Measurements from ENCODE around the gene SPRR2D. TPM values are rescaled to one million over a fixed set of nuclear protein-coding genes. Genes with fewer than 3 reads are reported as not detected.

The SPRR2D gene
- total and polyA plus RNA-seq, 2 of the 4 experiments (the other 2 are of a cell fraction), result not detected

DNA sequence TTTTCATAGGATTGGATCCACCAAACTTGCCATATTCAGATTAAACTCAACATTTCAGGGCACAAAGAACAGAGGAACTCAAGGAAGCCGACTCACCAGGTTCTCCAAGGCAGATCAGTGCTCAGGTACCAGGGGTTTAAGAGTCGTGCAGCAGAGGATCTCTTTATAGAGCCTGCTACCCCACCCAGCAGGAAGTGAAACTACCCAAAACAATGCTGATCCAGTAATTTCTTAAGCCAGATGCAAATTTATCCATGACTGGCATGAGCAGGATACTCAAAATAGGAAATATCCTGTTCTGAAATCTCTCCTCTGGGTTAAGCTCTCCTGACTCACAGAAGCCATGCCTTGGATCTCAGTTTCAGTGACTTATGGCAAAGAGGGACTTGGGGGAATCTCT is 16.5 kb upstream of the SPRR2D start, which contains the start of gene SPRR2A:
SPRR2A (minus strand) TSS at position 138 of the 400 bp plus-strand sequence. CDS start 777 bp downstream, outside the sequence.
- no peaks in the 10 kb centered on the region for H3K36me3 ChIP-seq (ENCODE audit: control insufficient read depth, insufficient read depth, low read length)
- H3K4me2 ChIP-seq (ENCODE audit: low read depth, low read length), result no peak within 1 kb of the TSS
- no peak within 1 kb of the TSS for H4K8ac ChIP-seq (ENCODE audit: low read depth in 2 of 2, low read length in 2 of 2)
- ChIA-PET CTCF (no interaction called here), POLR2A (ENCODE audit: unreplicated experiment) (no interaction called here)
- H3K27ac ChIP-seq (ENCODE audit: insufficient read depth, low read length), result no peak within 1 kb of the TSS
- no peak within 1 kb of the TSS for H2BK20ac ChIP-seq (ENCODE audit: low read depth, low read length)
- no peak for ATAC-seq (ENCODE audit: low read depth)
- no peak for DNase-seq
- H3K79me1 ChIP-seq (ENCODE audit: low read depth in 1 of 2, low read length in 2 of 2), result no peaks in the 10 kb centered on the region
- H3K14ac ChIP-seq (replicated peaks; ENCODE audit: low read depth, low read length), result no peak within 1 kb of the TSS
- no peak within 1 kb of the TSS for H3K4ac ChIP-seq (ENCODE audit: low read depth, low read length)
- no peak within 1 kb of the TSS for H3K4me3 ChIP-seq (ENCODE audit: insufficient read depth, low read depth, low read length)
- in situ Hi-C loops (cut with MboI; ENCODE audit: low sequenced_read_pairs) (no loop called here), dilution Hi-C loops (cut with HindIII; ENCODE audit: low sequenced_read_pairs, unreplicated experiment) (no loop called here), intact Hi-C loops (cut with micrococcal nuclease) (no loop called here)
- H3K23ac ChIP-seq (ENCODE audit: low read depth, low read length), result no peak within 1 kb of the TSS
- no peak within 1 kb of the TSS for H2AFZ ChIP-seq (replicated peaks; ENCODE audit: low read length, poor library complexity)
- no peaks in the 10 kb centered on the region for H4K20me1 ChIP-seq (ENCODE audit: insufficient read depth, low read length)
- TF ChIP-seq NFE2L2 (IDR thresholded peaks at IDR 0.05; ENCODE audit: low read depth, low read length) (no peak), MXI1 (IDR thresholded peaks at IDR 0.05; ENCODE audit: borderline replicate concordance, low read depth, low read length) (no peak), BHLHE40 (IDR thresholded peaks at IDR 0.05; ENCODE audit: low read depth, low read length) (no peak), FOS (IDR thresholded peaks at IDR 0.05; ENCODE audit: low read depth, low read length) (no peak), POLR2A (IDR thresholded peaks at IDR 0.05; ENCODE audit: low read depth, low read length) (no peak), RAD21 (IDR thresholded peaks at IDR 0.05; ENCODE audit: low read length) (no peak), SMC3 (IDR thresholded peaks at IDR 0.05; ENCODE audit: low read depth, low read length) (no peak), MAZ (IDR thresholded peaks at IDR 0.05; ENCODE audit: borderline replicate concordance, low read depth, low read length) (no peak), RCOR1 (IDR thresholded peaks at IDR 0.05; ENCODE audit: insufficient replicate concordance, low read length) (no peak), RFX5 (IDR thresholded peaks at IDR 0.05; ENCODE audit: low read depth, low read length) (no peak)
- TF ChIP-seq, protein P1, sequence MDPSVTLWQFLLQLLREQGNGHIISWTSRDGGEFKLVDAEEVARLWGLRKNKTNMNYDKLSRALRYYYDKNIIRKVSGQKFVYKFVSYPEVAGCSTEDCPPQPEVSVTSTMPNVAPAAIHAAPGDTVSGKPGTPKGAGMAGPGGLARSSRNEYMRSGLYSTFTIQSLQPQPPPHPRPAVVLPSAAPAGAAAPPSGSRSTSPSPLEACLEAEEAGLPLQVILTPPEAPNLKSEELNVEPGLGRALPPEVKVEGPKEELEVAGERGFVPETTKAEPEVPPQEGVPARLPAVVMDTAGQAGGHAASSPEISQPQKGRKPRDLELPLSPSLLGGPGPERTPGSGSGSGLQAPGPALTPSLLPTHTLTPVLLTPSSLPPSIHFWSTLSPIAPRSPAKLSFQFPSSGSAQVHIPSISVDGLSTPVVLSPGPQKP (IDR thresholded peaks at IDR 0.05; ENCODE audit: borderline replicate concordance, low read depth, low read length), result no peak
- TF ChIP-seq, protein P2, sequence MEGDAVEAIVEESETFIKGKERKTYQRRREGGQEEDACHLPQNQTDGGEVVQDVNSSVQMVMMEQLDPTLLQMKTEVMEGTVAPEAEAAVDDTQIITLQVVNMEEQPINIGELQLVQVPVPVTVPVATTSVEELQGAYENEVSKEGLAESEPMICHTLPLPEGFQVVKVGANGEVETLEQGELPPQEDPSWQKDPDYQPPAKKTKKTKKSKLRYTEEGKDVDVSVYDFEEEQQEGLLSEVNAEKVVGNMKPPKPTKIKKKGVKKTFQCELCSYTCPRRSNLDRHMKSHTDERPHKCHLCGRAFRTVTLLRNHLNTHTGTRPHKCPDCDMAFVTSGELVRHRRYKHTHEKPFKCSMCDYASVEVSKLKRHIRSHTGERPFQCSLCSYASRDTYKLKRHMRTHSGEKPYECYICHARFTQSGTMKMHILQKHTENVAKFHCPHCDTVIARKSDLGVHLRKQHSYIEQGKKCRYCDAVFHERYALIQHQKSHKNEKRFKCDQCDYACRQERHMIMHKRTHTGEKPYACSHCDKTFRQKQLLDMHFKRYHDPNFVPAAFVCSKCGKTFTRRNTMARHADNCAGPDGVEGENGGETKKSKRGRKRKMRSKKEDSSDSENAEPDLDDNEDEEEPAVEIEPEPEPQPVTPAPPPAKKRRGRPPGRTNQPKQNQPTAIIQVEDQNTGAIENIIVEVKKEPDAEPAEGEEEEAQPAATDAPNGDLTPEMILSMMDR (conservative IDR thresholded peaks at IDR 0.05; ENCODE audit: low read depth, low read length), result no peak
- no peak within 1 kb of the TSS for H2BK5ac ChIP-seq (ENCODE audit: low read depth, low read length, poor library complexity, severe bottlenecking)
- H3K9ac ChIP-seq (ENCODE audit: low read depth, low read length), result no peak within 1 kb of the TSS
- H3K9me1 ChIP-seq (ENCODE audit: insufficient read depth, low read length), result no peaks in the 10 kb centered on the region
- H2BK15ac ChIP-seq (ENCODE audit: low read depth, low read length), result no peak within 1 kb of the TSS
- no peak within 1 kb of the TSS for H3K18ac ChIP-seq (ENCODE audit: low read depth, low read length)
- no CpG with 5 or more reads among the region's 2 CpGs for WGBS, 2 experiments (ENCODE audit: extremely low coverage in 2 of 2, insufficient read length in 1 of 2)
- H4K91ac ChIP-seq (ENCODE audit: insufficient read depth, low read depth, low read length), result no peak within 1 kb of the TSS
- no peak within 1 kb of the TSS for H2BK120ac ChIP-seq (ENCODE audit: low read depth, low read length)
- no peaks in the 10 kb centered on the region for H3K4me1 ChIP-seq (ENCODE audit: control insufficient read depth, insufficient read depth, low read length)
- H3K56ac ChIP-seq (ENCODE audit: extremely low read depth, insufficient read depth, low read length), result no peak within 1 kb of the TSS
- H2AK5ac ChIP-seq (ENCODE audit: low read depth, low read length), result no peak within 1 kb of the TSS
- no peaks in the 10 kb centered on the region for H3K9me3 ChIP-seq (ENCODE audit: control insufficient read depth, insufficient read depth, low read length)
- no peaks in the 10 kb centered on the region for H3K27me3 ChIP-seq (ENCODE audit: control insufficient read depth, insufficient read depth, low read length)
- no peak within 1 kb of the TSS for H2AK9ac ChIP-seq (replicated peaks; ENCODE audit: low read depth, low read length, poor library complexity)
- H4K5ac ChIP-seq (ENCODE audit: low read depth, low read length), result no peak within 1 kb of the TSS
- no TSS peak for BruUV-seq (replicated peaks)

All from IMR-90 (cell line).